ENCODE measurements around the gene GNAS-AS1.

DNA sequence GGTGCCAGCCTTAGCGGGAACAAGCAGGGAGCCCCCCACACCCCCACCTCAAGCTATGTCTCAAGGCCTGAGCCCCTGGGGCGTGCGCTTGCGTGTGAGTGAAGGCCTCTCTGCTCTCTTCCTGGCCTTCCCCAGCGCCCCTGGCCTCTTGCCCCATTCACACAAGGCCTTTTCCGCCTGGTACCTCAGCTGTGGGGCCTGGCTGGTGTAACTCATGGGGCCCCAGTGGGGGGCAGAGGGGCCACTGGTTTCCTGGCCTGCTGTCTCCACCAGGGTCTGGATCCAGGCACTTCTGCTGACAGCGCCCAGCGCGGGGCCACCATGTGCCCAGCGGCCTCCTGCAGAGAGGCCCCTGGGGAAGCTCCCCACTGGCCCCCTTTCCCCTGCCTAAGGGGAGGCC lies 34.7 kb downstream of the GNAS-AS1 start:
- TF ChIP-seq, protein P1, sequence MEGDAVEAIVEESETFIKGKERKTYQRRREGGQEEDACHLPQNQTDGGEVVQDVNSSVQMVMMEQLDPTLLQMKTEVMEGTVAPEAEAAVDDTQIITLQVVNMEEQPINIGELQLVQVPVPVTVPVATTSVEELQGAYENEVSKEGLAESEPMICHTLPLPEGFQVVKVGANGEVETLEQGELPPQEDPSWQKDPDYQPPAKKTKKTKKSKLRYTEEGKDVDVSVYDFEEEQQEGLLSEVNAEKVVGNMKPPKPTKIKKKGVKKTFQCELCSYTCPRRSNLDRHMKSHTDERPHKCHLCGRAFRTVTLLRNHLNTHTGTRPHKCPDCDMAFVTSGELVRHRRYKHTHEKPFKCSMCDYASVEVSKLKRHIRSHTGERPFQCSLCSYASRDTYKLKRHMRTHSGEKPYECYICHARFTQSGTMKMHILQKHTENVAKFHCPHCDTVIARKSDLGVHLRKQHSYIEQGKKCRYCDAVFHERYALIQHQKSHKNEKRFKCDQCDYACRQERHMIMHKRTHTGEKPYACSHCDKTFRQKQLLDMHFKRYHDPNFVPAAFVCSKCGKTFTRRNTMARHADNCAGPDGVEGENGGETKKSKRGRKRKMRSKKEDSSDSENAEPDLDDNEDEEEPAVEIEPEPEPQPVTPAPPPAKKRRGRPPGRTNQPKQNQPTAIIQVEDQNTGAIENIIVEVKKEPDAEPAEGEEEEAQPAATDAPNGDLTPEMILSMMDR (IDR thresholded peaks at IDR 0.05), result no peak
- no peak for TF ChIP-seq POLR2A (IDR thresholded peaks at IDR 0.05)

Data from esophagus squamous epithelium (tissue), 4 donors.